Fibroblast of peridontal ligament (primary cell): ENCODE measurements around the gene RGL1.
"Not testable (repeated sequence)": the region's sequence is repeated elsewhere in the genome, so short reads cannot be mapped to it uniquely, and the experiment has no call there.

ENCODE experiments used
- DNase-seq: peaks from one replicate; pipeline ENCODE4 v3.0.0-alpha.2; 2010; ENCODE audit errors: extremely low read depth

The RGL1 gene

GRCh38 chr1:183804916-183805841 lies at the start of gene RGL1:
TSS of gene RGL1 (plus strand) at chr1:183805120. CDS start at chr1:183805298, 178 bp downstream.
- peak; percentile 79 for DNase-seq

DNA sequence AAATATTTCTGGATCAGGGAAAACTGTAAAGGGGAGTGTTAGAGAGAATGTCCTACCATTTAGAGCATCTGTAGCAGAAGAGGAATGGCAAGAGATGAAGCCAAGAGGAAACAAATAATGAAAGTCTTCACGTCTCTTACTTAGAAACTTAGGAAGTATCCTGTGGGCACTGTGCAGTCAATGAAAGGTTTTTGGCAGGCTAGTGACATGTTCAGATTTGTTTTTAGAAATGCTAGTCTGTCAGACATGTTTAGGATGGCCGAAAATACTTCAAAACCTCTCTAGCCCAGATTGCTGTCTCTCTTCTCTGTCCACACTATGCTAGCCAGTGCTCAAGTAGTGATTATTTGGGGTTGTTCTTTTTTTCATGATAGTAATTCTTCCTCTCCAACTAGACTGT lies 48.6 kb upstream of the RGL1 start:
- no peak for DNase-seq

GRCh38 chr1:183757061-183757460 lies 47.9 kb upstream of the RGL1 start:
- peak; percentile 74 for DNase-seq

DNA sequence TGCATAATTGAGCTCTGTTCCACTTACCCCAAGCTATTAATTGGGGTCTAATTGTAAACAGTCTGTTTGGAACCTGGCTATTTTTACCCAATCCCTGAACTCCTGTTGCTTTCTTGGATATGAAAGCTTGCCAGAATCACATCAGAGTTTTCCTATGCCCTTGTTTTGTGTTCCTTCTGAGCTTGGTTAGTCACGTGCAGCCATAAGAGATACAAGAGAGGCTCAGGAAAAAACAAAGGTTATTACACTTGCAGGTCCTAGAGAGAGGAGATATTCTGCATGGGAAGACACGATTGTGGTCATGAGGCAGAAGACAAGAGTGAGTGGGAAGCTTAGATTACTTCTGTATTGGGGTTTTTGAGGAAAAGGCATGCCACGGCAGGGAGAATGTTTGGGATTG lies 46.0 kb upstream of the RGL1 start:
- DNase-seq: no peak

DNA sequence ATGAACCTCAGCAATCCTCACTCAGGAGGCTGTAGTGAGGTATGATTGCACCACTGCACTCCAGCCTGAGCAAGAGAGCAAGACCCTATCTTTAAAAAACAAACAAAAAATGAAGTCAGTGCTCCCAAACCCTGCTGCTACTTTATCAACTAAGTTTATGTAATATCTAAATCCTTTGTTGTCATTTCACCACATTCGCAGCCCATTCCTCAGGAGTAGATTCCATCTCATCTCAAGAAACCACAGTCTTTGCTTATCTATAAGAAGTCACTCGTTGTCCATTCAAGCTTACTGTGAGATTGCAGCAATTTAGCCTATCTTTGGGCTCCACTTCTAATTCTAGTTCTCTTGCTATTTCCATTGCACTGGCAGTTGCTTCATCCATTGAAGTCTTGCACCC lies 44.3 kb upstream of the RGL1 start:
- DNase-seq: no peak

GRCh38 chr1:183761871-183762270 lies 43.0 kb upstream of the RGL1 start:
- DNase-seq: peak; percentile 90

GRCh38 chr1:183762856-183763255 lies 42.1 kb upstream of the RGL1 start:
- DNase-seq: not testable (repeated sequence)

- DNase-seq: peak; percentile 81
Observed at GRCh38 chr1:183764981-183765380, 39.9 kb upstream of the RGL1 start.

DNA sequence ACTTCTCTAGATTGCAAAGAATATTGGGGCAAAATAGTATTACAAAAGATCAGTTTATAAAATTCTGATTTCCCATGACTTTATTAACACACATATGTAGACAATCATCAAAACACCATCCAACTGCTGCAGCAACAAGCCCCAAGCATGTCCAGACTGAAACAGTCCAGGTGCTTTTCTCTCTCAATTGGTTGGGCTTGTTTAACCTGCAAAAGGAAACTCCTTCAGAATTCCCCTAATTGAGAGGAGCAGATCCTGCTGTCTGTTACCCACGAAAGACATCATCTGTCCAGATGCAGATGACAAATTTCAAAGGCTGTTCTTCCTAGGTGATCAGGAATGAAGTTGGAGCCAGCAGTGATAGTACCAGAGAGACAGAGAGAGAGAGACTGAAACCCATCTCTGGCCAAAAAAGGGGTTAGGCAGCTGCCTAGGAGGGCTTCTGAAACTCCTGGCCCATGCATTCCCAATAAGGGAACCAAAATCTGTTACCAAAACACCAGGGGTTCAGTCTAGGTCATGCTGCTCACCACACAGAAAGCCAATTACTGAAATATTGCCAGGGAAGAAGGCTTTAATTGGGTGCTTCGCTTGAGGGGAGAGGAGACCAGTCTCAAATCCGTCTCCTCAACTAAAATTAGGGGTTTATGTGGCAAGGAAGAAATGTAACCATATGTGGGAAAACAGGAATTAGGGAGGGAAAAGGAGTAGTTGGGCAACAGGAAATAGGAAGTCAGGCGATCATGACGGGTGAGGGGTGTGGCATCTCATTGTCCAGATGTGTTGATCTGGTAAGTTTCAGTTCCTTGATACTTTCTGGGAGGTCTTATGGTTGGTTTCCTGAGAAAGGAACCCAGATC lies 34.7 kb upstream of the RGL1 start:
- no peak for DNase-seq

- DNase-seq: no peak
Observed at GRCh38 chr1:183770816-183771128, 34.1 kb upstream of the RGL1 start.

DNA sequence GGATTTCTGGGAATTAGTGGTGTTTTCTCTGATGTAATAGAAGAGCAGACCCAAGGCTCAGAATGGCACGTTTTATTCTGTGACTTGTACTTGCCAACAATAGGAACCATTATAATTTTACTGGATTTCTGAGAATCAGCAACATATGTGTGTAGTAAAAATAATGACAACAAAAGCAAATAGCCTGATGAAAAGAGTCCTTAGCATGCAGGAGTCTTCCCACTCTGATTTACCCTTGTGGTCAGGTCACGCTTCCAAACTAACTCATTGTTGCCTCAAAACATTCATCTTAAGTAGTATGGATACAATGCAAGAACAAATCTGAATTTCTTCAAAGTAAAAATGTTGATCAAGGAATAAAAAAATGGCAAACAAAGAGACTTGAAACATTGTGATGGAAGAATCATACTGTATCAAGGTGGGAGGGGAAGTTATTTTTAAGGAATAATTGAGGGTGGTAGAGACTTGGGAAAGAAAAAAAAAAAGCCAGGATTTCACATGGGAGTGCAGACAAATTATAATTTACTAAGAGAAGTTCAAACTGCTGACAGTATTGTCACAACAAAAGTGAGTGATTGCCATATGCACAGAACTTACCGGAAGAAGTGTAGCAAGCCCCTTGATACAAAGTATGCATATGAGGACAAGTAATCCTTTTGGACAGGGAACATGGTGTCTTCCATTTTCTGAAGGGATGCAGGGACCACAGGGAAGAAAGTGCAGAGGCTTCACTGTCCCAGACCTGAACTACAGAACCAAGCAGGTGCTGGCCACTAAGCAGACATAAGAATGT lies 31.2 kb upstream of the RGL1 start:
- no peak for DNase-seq

DNA sequence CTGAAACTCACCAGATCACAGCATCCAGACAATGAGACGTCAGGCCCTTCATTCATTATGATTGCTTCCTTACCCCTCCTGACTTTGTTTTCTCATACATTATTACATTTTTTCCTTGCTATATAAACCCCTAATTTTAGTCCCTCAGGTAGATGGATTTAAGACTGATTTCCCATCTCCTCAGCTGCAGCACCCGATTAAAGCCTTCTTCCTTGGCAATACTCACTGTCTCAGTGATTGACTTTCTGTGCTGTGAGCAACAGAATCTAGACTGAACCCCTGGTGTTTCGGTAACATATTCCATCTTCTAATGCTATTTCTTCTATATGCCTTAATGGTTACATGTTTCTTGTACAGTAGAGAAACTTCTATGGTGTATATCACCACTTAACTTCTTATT lies 30.0 kb upstream of the RGL1 start:
- DNase-seq: no peak

GRCh38 chr1:183776731-183777130 lies 28.2 kb upstream of the RGL1 start:
- DNase-seq: peak; percentile 25

- DNase-seq: peak; percentile 22
Observed at GRCh38 chr1:183777328-183777727, 27.6 kb upstream of the RGL1 start.

DNA sequence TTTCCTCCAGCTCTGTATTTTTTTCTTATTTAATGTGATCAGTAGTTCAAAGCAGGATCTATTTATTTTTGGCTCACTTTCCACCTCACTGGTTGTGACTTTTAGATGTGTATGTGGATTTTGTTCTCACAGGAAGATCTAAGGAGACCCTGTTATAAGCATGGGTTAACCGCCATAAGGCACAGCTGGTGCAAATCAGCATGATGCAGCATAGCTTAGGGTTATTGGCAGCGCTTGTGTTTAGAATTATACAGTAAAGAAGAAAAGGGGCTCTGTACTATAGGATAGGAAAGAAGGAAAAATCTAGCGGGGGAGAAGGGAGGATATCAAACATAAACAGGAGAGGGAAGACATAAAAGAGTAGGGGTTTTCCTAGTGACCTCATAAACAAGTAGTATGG lies 26.9 kb upstream of the RGL1 start:
- DNase-seq: peak; percentile 25

- no peak for DNase-seq
Observed at GRCh38 chr1:183778568-183779433, 26.1 kb upstream of the RGL1 start.

DNA sequence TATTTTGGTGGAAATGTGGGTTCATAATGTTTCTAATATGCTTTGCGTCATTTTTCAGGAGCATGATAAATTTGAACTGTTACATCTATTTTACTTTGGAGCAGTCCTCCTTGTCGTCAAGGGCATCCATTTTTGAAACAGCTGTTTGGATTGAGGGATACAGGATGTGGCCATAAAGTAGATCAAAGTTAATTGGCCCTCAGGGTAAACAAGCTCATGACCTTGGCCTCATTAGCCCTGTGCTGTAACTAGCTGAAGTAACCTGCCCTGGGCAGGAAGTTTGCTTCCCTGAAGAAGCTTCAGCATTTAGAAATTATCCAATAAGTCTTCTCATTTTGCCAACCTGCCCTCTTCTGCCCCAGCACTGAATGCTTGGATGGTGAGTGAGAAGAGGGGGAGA lies 24.8 kb upstream of the RGL1 start:
- DNase-seq: no peak

DNA sequence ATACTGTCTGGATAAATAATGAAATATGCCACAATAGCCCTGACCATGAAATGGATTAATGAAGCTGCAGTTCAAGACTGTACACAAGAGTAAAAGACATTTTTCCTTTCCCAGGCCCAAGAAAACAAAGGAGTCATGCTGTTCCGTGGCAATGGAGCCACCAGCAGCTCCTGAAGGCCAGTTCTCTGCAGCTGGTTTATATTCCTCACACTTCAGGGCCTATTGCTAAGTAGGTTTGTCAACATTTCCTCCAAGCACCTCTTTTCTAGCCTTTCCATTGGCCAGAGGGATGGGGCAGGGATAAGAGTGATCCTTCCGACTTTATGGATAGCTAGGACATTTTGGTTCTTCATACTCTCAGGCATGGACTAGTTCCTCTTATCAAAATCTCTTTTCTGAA lies 24.2 kb upstream of the RGL1 start:
- DNase-seq: no peak

GRCh38 chr1:183783342-183783741 lies 21.6 kb upstream of the RGL1 start:
- DNase-seq: peak; percentile 74

DNA sequence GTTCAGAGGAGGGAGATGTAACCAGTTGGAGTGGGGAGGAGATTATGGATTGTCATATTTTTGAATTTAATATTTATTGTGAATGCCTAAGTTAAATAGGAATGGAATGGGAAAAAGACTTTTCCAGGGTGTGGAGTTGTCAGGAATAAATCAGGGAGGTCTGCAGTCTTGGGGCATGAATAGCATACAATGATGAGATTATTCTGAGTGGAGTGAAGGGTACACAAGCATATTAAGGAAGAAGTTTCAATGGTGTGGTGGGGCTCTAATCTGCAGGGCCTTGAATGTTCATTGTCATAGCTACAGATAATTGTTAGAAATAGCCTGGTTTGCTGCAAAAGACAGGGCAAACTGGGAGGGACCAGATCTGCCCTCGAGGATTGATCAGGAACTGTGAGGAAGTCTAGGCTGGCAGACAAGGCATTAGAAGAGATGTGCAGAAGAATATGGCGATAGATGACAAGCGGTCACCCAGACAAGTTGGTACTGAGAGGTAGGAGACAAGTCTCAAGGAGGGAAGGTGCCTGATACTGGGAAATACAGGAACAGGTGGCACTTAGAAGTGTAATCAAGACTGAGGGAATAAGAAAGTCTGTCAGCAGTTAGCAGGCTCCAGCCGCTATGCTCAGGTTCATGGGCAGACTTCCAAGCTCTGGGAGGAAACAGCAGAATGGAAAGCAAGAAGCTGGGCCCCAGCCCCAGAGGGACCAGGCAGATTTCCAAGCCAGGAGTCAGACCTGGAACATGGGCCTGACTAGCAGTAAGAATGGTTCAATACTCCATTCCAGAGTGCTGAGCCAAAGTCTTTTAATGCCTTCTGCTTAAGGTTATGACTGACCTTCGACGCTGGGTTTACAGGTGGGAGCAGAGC lies 20.9 kb upstream of the RGL1 start:
- peak; percentile 52 for DNase-seq
